BJ (cell line): Measurements from ENCODE around the gene KCNC3. TPM values are rescaled to one million over a fixed set of nuclear protein-coding genes. Genes with fewer than 3 reads are reported as not detected.

Source experiments
- CTCF ChIA-PET: fragments of 350-600 bp; formaldehyde crosslinking; extraction: SDS; loops from one replicate; lab custom pipeline; 2021; ENCODE audit warnings: antibody characterized with exemption, inconsistent platforms; lab: Yijun Ruan, JAX
- POLR2A ChIA-PET: fragments of 300-600 bp; sonication (Branson Sonifier 250); formaldehyde crosslinking; extraction: SDS; loops from one replicate; lab custom pipeline; 2021; ENCODE audit warnings: antibody characterized with exemption; lab: Charles Lee
- DNase-seq: peaks from one replicate; pipeline ENCODE4 v3.0.0-alpha.2; 2011; ENCODE audit warnings: low read depth
- H3K27me3 ChIP-seq: 2 replicates; pipeline ENCODE4 v1.6.0; 2011; ENCODE audit warnings: low read length; ENCODE audit not compliant: control insufficient read depth, insufficient read depth
- H3K36me3 ChIP-seq: 2 replicates; pipeline ENCODE4 v1.5.1; 2011; ENCODE audit warnings: low read length; ENCODE audit not compliant: control insufficient read depth, insufficient read depth
- H3K4me3 ChIP-seq: 2 replicates; pipeline ENCODE4 v1.5.1; 2011; ENCODE audit warnings: low read depth, mild to moderate bottlenecking, control low read depth, low read length
- CTCF ChIP-seq: IDR thresholded peaks from 2 replicates; pipeline ENCODE4 v1.5.1; 2011; ENCODE audit warnings: low read depth, mild to moderate bottlenecking, control low read depth, inconsistent platforms, low read length, moderate library complexity; ENCODE audit not compliant: insufficient read depth
- polyA plus RNA-seq: library from polyadenylated mRNA; depleted of rRNA; stranded (reverse); fragments of >200 nt; gene quantifications from 2 replicates; pipeline ENCODE4 v1.2.3, GENCODE V29; 2011

The KCNC3 gene
- polyA plus RNA-seq, 1 experiment: 0.04 TPM

GRCh38 chr19:50275577-50276368 lies 53.4 kb downstream of the KCNC3 start:
- Histone ChIP-seq H3K36me3 (no peaks in the 10 kb centered on the region), H3K4me3 (no peak overlapping the region), H3K27me3 (no peaks in the 10 kb centered on the region)
- POLR2A ChIA-PET: no interaction called here
- no peak for DNase-seq
- no peak for TF ChIP-seq CTCF
- CTCF ChIA-PET: interaction anchor here (0.5 kb wide), 1 partner anchor 43 kb away, joined by 3 read pairs; no protein-coding TSS in a partner anchor

DNA sequence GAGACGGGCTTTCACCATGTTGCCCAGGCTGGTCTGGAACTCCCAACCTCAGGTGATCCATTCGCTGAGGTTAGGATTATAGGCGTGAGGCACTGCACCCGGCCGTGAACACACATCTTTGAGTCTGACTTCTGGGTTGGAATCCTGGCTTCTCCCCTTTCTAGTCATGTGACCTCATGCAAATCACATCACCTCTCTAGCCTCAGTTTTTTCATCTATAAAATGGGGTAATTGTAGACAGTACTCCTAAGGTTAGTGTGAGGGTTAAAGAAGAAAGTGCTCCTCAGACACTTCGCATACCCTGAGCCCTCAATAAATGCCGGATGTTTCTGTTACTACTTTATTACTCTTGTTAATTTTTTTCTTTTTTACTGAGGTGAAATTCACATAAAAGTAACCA lies 55.4 kb downstream of the KCNC3 start:
- ChIA-PET CTCF (no interaction called here), POLR2A (no interaction called here)
- DNase-seq: no peak
- H3K27me3 ChIP-seq: no peaks in the 10 kb centered on the region
- H3K36me3 ChIP-seq: no peaks in the 10 kb centered on the region
- no peak overlapping the region for H3K4me3 ChIP-seq
- TF ChIP-seq CTCF: no peak

DNA sequence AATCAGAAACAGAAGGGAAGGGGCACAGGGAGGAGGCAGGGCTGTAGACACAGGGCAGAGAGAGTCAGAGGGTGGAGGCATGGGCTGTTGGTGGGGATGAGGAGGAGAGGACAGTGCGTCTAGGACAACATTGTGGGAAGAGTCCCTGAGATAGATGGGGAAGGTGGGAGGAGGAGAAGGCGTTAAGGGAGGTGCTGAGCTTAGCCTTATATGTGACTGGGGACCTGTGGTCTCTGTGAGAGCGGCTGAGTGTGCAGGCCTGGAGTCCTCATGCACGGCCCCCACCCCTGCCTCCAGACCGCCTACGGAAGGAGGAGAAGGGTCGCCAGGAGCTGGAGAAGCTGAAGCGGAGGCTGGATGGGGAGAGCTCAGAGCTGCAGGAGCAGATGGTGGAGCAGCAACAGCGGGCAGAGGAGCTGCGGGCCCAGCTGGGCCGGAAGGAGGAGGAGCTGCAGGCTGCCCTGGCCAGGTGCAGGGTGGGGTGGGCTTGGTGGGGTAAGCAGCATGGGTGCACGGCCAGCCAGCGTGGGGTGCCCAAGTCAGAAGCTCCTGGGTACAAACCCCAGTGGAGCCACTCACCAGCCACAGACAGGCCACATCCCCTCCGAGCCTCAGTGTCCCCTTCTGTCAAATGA lies 56.8 kb downstream of the KCNC3 start:
- no peak overlapping the region for H3K4me3 ChIP-seq
- CTCF ChIA-PET: no interaction called here
- H3K36me3 ChIP-seq: no peaks in the 10 kb centered on the region
- no peak for DNase-seq
- TF ChIP-seq CTCF: no peak
- POLR2A ChIA-PET: no interaction called here
- no peaks in the 10 kb centered on the region for H3K27me3 ChIP-seq

- no peaks in the 10 kb centered on the region for H3K36me3 ChIP-seq
- no peak for DNase-seq
- POLR2A ChIA-PET: no interaction called here
- no peak overlapping the region for H3K4me3 ChIP-seq
- H3K27me3 ChIP-seq: no peaks in the 10 kb centered on the region
- CTCF ChIA-PET: no interaction called here
- TF ChIP-seq CTCF: no peak
These were observed 59.5 kb downstream of the KCNC3 start for GRCh38 chr19:50269653-50270052.

GRCh38 chr19:50268501-50268900 lies 60.7 kb downstream of the KCNC3 start:
- ChIA-PET POLR2A (no interaction called here), CTCF (no interaction called here)
- H3K36me3 ChIP-seq: no peaks in the 10 kb centered on the region
- no peak for DNase-seq
- no peak for TF ChIP-seq CTCF
- H3K4me3 ChIP-seq: no peak overlapping the region
- H3K27me3 ChIP-seq: no peaks in the 10 kb centered on the region
